PC-3 (cell line): ENCODE results near the gene CD180. TPM values are rescaled to one million over a fixed set of nuclear protein-coding genes. Genes with fewer than 3 reads are reported as not detected.

ENCODE experiments used
- ATAC-seq: fragments of 200-7000 bp; cut with Tn5 transposase; 2 replicates; pipeline ENCODE4 v1.9.1; 2020; ENCODE audit warnings: mild to moderate bottlenecking, moderate library complexity
- BruUV-seq: library from RNA; stranded (reverse); fragments of 400-500 nt; replicated peaks from 2 replicates; lab custom pipeline; 2021; lab: Mats Ljungman, UMichigan
- CTCF ChIA-PET: fragments of 300-600 bp; sonication (Branson Sonifier 250); formaldehyde crosslinking; loops from one replicate; lab custom pipeline; 2022; ENCODE audit warnings: antibody characterized with exemption; lab: Charles Lee
- POLR2A ChIA-PET: fragments of 300-600 bp; sonication (Branson Sonifier 250); formaldehyde crosslinking; loops from one replicate; lab custom pipeline; 2022; ENCODE audit warnings: antibody characterized with exemption; ENCODE audit not compliant: unreplicated experiment; lab: Charles Lee
- DNase-seq: peaks from one replicate; pipeline ENCODE4 v3.0.0-alpha.2; 2015
- H2AFZ ChIP-seq: fragments of 300-600 bp; sonication (generic); 2 replicates; pipeline ENCODE4 v1.6.0; 2016; ENCODE audit warnings: antibody characterized with exemption, low read length
- H3F3A ChIP-seq: fragments of 300-600 bp; sonication (generic); one replicate; pipeline ENCODE4 v1.6.0; 2017; ENCODE audit warnings: antibody characterized with exemption, low read length, control low read depth, mild to moderate bottlenecking; ENCODE audit not compliant: unreplicated experiment
- H3K27ac ChIP-seq: fragments of 300-600 bp; sonication (generic); 2 replicates; pipeline ENCODE4 v1.5.1; 2016; ENCODE audit warnings: mild to moderate bottlenecking, low read length
- H3K27me3 ChIP-seq: fragments of 300-600 bp; sonication (generic); 2 replicates; pipeline ENCODE4 v1.6.1; 2016; ENCODE audit warnings: low read length, mixed read lengths
- H3K36me3 ChIP-seq: fragments of 300-600 bp; sonication (generic); 2 replicates; pipeline ENCODE4 v1.6.1; 2016; ENCODE audit warnings: low read depth, mixed run types, low read length, mixed read lengths
- H3K4me1 ChIP-seq: fragments of 300-600 bp; sonication (generic); 2 replicates; pipeline ENCODE4 v1.5.1; 2016; ENCODE audit warnings: low read length; ENCODE audit not compliant: insufficient read depth
- H3K4me2 ChIP-seq: fragments of 300-600 bp; sonication (generic); 2 replicates; pipeline ENCODE4 v1.6.0; 2016; ENCODE audit warnings: low read length
- H3K4me3 ChIP-seq: fragments of 300-600 bp; sonication (generic); 2 replicates; pipeline ENCODE4 v1.5.1; 2016; ENCODE audit warnings: mild to moderate bottlenecking, low read length, mixed read lengths
- H3K79me2 ChIP-seq: fragments of 300-600 bp; sonication (generic); 2 replicates; pipeline ENCODE4 v1.6.1; 2017; ENCODE audit warnings: low read length, mixed read lengths
- H3K9ac ChIP-seq: fragments of 300-600 bp; sonication (generic); 2 replicates; pipeline ENCODE4 v1.6.0; 2016; ENCODE audit warnings: mild to moderate bottlenecking, low read length
- H3K9me2 ChIP-seq: fragments of 300-600 bp; sonication (generic); replicated peaks from 2 replicates; pipeline ENCODE4 v1.6.1; 2016; ENCODE audit warnings: mixed run types, low read length, mixed read lengths
- H3K9me3 ChIP-seq: fragments of 300-600 bp; sonication (generic); 2 replicates; pipeline ENCODE4 v1.6.1; 2016; ENCODE audit warnings: low read length, mixed read lengths
- H4K20me1 ChIP-seq: fragments of 300-600 bp; sonication (generic); 2 replicates; pipeline ENCODE4 v1.6.1; 2016; ENCODE audit warnings: low read length, mixed read lengths
- EZH2 ChIP-seq: fragments of 300-600 bp; sonication (generic); IDR thresholded peaks from one replicate; pipeline ENCODE4 v1.6.1; 2017; ENCODE audit warnings: antibody characterized with exemption, mild to moderate bottlenecking, low read length; ENCODE audit not compliant: unreplicated experiment
- EZH2phosphoT487 ChIP-seq: fragments of 300-600 bp; sonication (generic); IDR thresholded peaks from 2 replicates; pipeline ENCODE4 v1.6.1; 2018; ENCODE audit warnings: mild to moderate bottlenecking, antibody characterized with exemption, low read length, borderline replicate concordance
- intact Hi-C: fragments of 100-400 bp; cut with micrococcal nuclease; formaldehyde crosslinking; loops from 2 replicates; pipeline ENCODE4 v1.9.0; 2023
- total RNA-seq: library from RNA; depleted of rRNA; stranded (reverse); fragments of >200 nt; gene quantifications from 2 replicates; pipeline ENCODE4 v1.2.3, GENCODE V29; 2014
- TF ChIP-seq, protein P1 (sequence below): fragments of 300-600 bp; sonication (generic); conservative IDR thresholded peaks from 2 replicates; pipeline ENCODE4 v1.5.1; 2017; ENCODE audit warnings: antibody characterized with exemption, low read depth, mild to moderate bottlenecking, low read length

CD180 gene
- total RNA-seq, 1 experiment from 2014 or later = not detected

DNA sequence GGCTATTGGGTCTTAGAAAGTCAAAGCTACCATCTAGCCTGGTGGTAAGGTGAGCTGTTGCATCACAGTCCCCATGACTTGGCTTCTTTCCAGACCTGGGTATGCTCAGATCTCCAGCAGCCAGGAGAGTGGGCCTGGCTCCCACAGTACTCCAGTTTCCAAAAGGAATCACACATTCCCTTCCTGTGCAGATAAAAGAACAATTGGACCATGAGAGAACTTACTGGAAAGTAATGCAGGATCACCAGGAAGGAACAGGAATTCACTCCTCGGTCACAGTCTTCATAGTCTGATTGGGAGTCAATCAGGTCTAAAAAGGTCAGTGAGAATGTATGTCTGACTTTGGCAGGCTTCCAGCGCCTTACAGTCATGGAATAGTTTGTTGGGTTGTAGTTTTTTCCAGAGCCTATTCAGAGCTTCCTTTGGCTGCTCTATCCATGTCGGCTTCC is 47.8 kb upstream of the CD180 start:
- ATAC-seq = no peak
- Histone ChIP-seq H3K4me1 (no peaks in the 10 kb centered on the region), H3K9me2 (no peaks in the 10 kb centered on the region), H3K9ac (no peak overlapping the region), H4K20me1 (no peaks in the 10 kb centered on the region), H3K4me3 (no peak overlapping the region), H3K36me3 (no peaks in the 10 kb centered on the region), H3K4me2 (no peak overlapping the region), H3F3A (no peaks in the 10 kb centered on the region), H3K9me3 (no peaks in the 10 kb centered on the region), H2AFZ (no peak overlapping the region), H3K27me3 (no peaks in the 10 kb centered on the region), H3K79me2 (no peaks in the 10 kb centered on the region), H3K27ac (no peak overlapping the region)
- intact Hi-C loops = no loop called here
- ChIA-PET POLR2A (no interaction called here), CTCF (no interaction called here)
- DNase-seq = peak; percentile 6
- no TSS peak for BruUV-seq
- TF ChIP-seq, protein P1, sequence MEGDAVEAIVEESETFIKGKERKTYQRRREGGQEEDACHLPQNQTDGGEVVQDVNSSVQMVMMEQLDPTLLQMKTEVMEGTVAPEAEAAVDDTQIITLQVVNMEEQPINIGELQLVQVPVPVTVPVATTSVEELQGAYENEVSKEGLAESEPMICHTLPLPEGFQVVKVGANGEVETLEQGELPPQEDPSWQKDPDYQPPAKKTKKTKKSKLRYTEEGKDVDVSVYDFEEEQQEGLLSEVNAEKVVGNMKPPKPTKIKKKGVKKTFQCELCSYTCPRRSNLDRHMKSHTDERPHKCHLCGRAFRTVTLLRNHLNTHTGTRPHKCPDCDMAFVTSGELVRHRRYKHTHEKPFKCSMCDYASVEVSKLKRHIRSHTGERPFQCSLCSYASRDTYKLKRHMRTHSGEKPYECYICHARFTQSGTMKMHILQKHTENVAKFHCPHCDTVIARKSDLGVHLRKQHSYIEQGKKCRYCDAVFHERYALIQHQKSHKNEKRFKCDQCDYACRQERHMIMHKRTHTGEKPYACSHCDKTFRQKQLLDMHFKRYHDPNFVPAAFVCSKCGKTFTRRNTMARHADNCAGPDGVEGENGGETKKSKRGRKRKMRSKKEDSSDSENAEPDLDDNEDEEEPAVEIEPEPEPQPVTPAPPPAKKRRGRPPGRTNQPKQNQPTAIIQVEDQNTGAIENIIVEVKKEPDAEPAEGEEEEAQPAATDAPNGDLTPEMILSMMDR = no peak
- no peak for TF ChIP-seq EZH2
- no peak for TF ChIP-seq EZH2phosphoT487

DNA sequence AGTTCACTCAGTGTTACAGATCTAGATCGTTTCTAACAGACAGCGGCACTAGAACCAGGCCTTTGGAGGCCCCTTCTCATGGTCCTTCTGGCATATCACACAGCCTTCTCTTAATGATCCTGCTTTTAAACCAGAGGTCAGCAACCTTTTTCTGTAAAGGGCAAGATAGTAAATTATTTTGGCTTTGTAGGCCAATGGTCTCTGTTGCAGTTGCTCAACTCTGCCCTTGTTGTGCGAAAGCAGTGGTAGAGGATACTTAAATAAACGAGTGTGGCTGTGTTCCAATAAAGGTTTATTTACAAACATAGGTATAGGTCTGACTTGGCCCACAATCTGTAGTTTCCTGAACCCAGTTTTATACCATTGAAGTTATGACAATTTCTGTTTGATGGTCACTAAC is 47.3 kb upstream of the CD180 start:
- no peak overlapping the region for H3K4me2 ChIP-seq
- no peaks in the 10 kb centered on the region for H3F3A ChIP-seq
- no peaks in the 10 kb centered on the region for H4K20me1 ChIP-seq
- H3K4me3 ChIP-seq = no peak overlapping the region
- H3K79me2 ChIP-seq = no peaks in the 10 kb centered on the region
- intact Hi-C loops = no loop called here
- no peak overlapping the region for H3K9ac ChIP-seq
- H2AFZ ChIP-seq = no peak overlapping the region
- H3K9me2 ChIP-seq = no peaks in the 10 kb centered on the region
- no peak for DNase-seq
- ChIA-PET POLR2A (no interaction called here), CTCF (interaction anchor here (0.5 kb wide), 1 partner anchor 386 kb away, joined by 4 read pairs; no protein-coding TSS in a partner anchor)
- ATAC-seq = no peak
- no peaks in the 10 kb centered on the region for H3K9me3 ChIP-seq
- no peak overlapping the region for H3K27ac ChIP-seq
- no peaks in the 10 kb centered on the region for H3K36me3 ChIP-seq
- H3K27me3 ChIP-seq = no peaks in the 10 kb centered on the region
- no peak for TF ChIP-seq EZH2
- TF ChIP-seq, protein P1 = no peak
- no peak for TF ChIP-seq EZH2phosphoT487
- BruUV-seq = no TSS peak
- H3K4me1 ChIP-seq = no peaks in the 10 kb centered on the region

DNA sequence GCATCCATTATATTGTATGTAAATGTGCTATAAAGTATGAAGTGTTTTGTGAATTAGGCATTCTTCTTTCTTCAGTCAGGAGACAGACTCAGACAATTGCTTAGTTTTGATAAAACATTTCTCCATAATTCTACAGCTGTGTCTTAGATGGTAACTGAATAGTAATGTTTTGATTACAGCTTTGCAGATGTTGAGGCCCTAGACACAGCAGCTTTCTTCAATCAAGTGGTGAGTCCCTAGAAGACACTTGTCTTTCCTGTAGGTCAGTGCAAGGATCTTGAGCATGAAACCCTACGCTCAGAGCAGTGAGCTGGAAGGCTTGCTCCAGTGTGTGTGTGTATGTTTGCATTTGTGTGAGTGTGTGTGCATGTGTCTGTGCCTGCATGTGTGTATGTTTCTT is 46.8 kb upstream of the CD180 start:
- POLR2A ChIA-PET = no interaction called here
- H3K9ac ChIP-seq = no peak overlapping the region
- H3K27me3 ChIP-seq = no peaks in the 10 kb centered on the region
- H3K36me3 ChIP-seq = no peaks in the 10 kb centered on the region
- no peaks in the 10 kb centered on the region for H3K9me3 ChIP-seq
- no peaks in the 10 kb centered on the region for H4K20me1 ChIP-seq
- peaks cover 3% of the 10 kb centered on the region; the same call in 1 of the 2 replicates for H3K4me1 ChIP-seq
- DNase-seq (no peak), ATAC-seq (no peak)
- no peak overlapping the region for H3K4me3 ChIP-seq
- no peak overlapping the region for H3K4me2 ChIP-seq
- intact Hi-C loops = no loop called here
- CTCF ChIA-PET = interaction anchor here (0.5 kb wide), 1 partner anchor 387 kb away, joined by 4 read pairs; no protein-coding TSS in a partner anchor
- H3K79me2 ChIP-seq = no peaks in the 10 kb centered on the region
- H3K27ac ChIP-seq = no peak overlapping the region
- H3F3A ChIP-seq = no peaks in the 10 kb centered on the region
- H3K9me2 ChIP-seq = no peaks in the 10 kb centered on the region
- no TSS peak for BruUV-seq
- no peak for TF ChIP-seq EZH2phosphoT487
- TF ChIP-seq, protein P1 = no peak
- no peak for TF ChIP-seq EZH2
- H2AFZ ChIP-seq = no peak overlapping the region
